ENCODE results near the gene MMP25.
"Not testable (repeated sequence)": the region's sequence is repeated elsewhere in the genome, so short reads cannot be mapped to it uniquely, and the experiment has no call there.

The MMP25 gene

DNA sequence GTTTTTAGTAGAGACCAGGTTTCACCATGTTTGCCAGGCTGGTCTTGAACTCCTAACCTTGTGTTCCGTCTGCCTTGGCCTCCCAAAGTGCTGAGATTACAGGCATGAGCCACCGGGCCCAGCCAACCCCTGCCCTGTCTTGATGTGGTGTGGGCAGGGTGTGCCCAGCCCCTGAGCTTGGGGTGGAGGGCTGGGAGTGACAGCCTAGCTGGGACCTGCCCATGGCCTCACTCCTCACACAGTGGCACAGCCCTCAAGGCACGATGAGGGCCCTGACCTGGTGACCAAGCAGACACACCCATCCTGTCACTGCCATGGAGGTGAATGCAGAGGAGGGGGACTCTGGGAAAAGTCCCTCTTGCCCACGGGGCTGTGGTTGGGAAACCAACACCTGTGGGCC lies 22.1 kb downstream of the MMP25 start:
- Mint-ChIP-seq H3K27ac (ENCODE audit: low read depth) (peak overlapping the region; percentile 98), H3K4me3 (peak overlapping the region; percentile 98), H3K9me3 (no peaks in the 10 kb centered on the region), H3K27me3 (no peaks in the 10 kb centered on the region), H3K4me1 (peaks cover 71% of the 10 kb centered on the region), H3K36me3 (ENCODE audit: insufficient read depth) (peaks cover 58% of the 10 kb centered on the region)
- no peak for DNase-seq (ENCODE audit: low spot score in 2 of 2)
- no peak for ATAC-seq (replicated peaks; ENCODE audit: extremely low read depth, poor library complexity, severe bottlenecking)

- Mint-ChIP-seq H3K36me3 (ENCODE audit: insufficient read depth) (peaks cover 60% of the 10 kb centered on the region), H3K27ac (ENCODE audit: low read depth) (peak overlapping the region; percentile 47), H3K4me1 (peaks cover 73% of the 10 kb centered on the region), H3K4me3 (peak overlapping the region; percentile 98)
- DNase-seq (ENCODE audit: low spot score in 2 of 2); ATAC-seq (replicated peaks; ENCODE audit: extremely low read depth, poor library complexity, severe bottlenecking); H3K27me3 Mint-ChIP-seq; H3K9me3 Mint-ChIP-seq: not testable (repeated sequence)
Observed at GRCh38 chr16:3069146-3069545, 22.8 kb downstream of the MMP25 start.

- peaks cover 64% of the 10 kb centered on the region for H3K36me3 Mint-ChIP-seq (ENCODE audit: insufficient read depth)
- peaks cover 76% of the 10 kb centered on the region for H3K4me1 Mint-ChIP-seq
- H3K9me3 Mint-ChIP-seq = no peaks in the 10 kb centered on the region
- no peak for DNase-seq (ENCODE audit: low spot score in 2 of 2)
- ATAC-seq (replicated peaks; ENCODE audit: extremely low read depth, poor library complexity, severe bottlenecking) = no peak
- peak overlapping the region; percentile 90 for H3K27ac Mint-ChIP-seq (ENCODE audit: low read depth)
- no peaks in the 10 kb centered on the region for H3K27me3 Mint-ChIP-seq
- no peak overlapping the region for H3K4me3 Mint-ChIP-seq
Observed at GRCh38 chr16:3070608-3071111, 24.3 kb downstream of the MMP25 start.

DNA sequence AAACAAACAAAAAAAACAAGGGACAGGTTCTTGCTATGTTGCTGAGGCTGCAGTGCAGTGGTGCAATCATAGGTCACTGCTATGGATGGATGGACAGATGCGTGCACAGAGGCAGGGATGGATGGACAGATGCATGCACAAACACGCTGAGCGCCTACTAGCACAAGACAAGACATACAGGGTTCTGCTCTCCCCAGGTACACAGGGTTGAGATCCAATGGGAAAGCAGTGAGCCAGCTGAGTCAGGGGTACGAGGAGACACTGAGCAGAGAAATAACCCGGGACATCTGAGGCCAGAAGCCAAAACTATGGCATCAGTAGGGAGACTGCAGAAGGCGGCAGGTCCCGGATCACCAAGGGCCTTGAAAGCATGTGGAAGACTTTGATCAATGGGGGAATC lies 25.3 kb downstream of the MMP25 start:
- Mint-ChIP-seq H3K36me3 (ENCODE audit: insufficient read depth) (peaks cover 58% of the 10 kb centered on the region), H3K27me3 (no peaks in the 10 kb centered on the region), H3K27ac (ENCODE audit: low read depth) (peak overlapping the region; percentile 90), H3K4me3 (peak overlapping the region; percentile 63), H3K9me3 (no peaks in the 10 kb centered on the region), H3K4me1 (peaks cover 84% of the 10 kb centered on the region)
- no peak for ATAC-seq (replicated peaks; ENCODE audit: extremely low read depth, poor library complexity, severe bottlenecking)
- no peak for DNase-seq (ENCODE audit: low spot score in 2 of 2)

GRCh38 chr16:3072148-3072547 lies 25.8 kb downstream of the MMP25 start:
- H3K4me1 Mint-ChIP-seq = peaks cover 85% of the 10 kb centered on the region
- not testable (repeated sequence) for ATAC-seq (replicated peaks; ENCODE audit: extremely low read depth, poor library complexity, severe bottlenecking); DNase-seq (ENCODE audit: low spot score in 2 of 2); H3K9me3 Mint-ChIP-seq; H3K27me3 Mint-ChIP-seq
- H3K36me3 Mint-ChIP-seq (ENCODE audit: insufficient read depth) = peaks cover 59% of the 10 kb centered on the region
- peak overlapping the region; percentile 90 for H3K27ac Mint-ChIP-seq (ENCODE audit: low read depth)
- peak overlapping the region; percentile 63 for H3K4me3 Mint-ChIP-seq

- peaks cover 53% of the 10 kb centered on the region for H3K36me3 Mint-ChIP-seq (ENCODE audit: insufficient read depth)
- DNase-seq (ENCODE audit: low spot score in 2 of 2); H3K27me3 Mint-ChIP-seq; H3K9me3 Mint-ChIP-seq; ATAC-seq (replicated peaks; ENCODE audit: extremely low read depth, poor library complexity, severe bottlenecking): not testable (repeated sequence)
- peaks cover 82% of the 10 kb centered on the region for H3K4me1 Mint-ChIP-seq
- peak overlapping the region; percentile 90 for H3K27ac Mint-ChIP-seq (ENCODE audit: low read depth)
- H3K4me3 Mint-ChIP-seq = peak overlapping the region; percentile 62
Observed at GRCh38 chr16:3072576-3073263, 26.4 kb downstream of the MMP25 start.

DNA sequence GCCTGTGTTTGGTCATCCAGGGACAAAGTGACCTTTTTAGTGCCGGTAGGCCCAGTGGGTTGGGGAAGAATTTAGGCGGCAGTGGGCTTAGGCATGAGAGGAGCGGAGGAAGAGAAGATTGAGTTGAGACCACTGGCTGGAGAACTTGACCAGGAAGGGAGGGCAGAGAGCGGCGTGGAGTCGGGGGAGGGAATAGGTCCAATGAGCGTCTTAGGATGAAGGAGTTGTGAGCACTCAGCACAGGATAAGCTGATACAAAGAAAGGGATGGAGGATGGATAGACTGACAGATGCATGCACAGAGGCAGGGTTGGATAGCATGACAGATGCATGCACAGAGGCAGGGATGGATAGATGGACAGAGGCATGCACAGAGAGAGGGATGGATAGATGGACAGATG lies 27.1 kb downstream of the MMP25 start:
- peaks cover 46% of the 10 kb centered on the region for H3K36me3 Mint-ChIP-seq (ENCODE audit: insufficient read depth)
- H3K9me3 Mint-ChIP-seq = no peaks in the 10 kb centered on the region
- H3K4me3 Mint-ChIP-seq = peak overlapping the region; percentile 62
- H3K27me3 Mint-ChIP-seq = no peaks in the 10 kb centered on the region
- H3K4me1 Mint-ChIP-seq = peaks cover 82% of the 10 kb centered on the region
- H3K27ac Mint-ChIP-seq (ENCODE audit: low read depth) = peak overlapping the region; percentile 79
- ATAC-seq (replicated peaks; ENCODE audit: extremely low read depth, poor library complexity, severe bottlenecking) (no peak), DNase-seq (ENCODE audit: low spot score in 2 of 2) (no peak)

- no peaks in the 10 kb centered on the region for H3K27me3 Mint-ChIP-seq
- H3K36me3 Mint-ChIP-seq (ENCODE audit: insufficient read depth) = peaks cover 33% of the 10 kb centered on the region
- H3K4me3 Mint-ChIP-seq = peak overlapping the region; percentile 62
- DNase-seq (ENCODE audit: low spot score in 2 of 2) = peak; percentile 66 to 85
- H3K27ac Mint-ChIP-seq (ENCODE audit: low read depth) = peak overlapping the region; percentile 79
- ATAC-seq (replicated peaks; ENCODE audit: extremely low read depth, poor library complexity, severe bottlenecking) = peak; percentile 96
- H3K9me3 Mint-ChIP-seq = no peaks in the 10 kb centered on the region
- peaks cover 81% of the 10 kb centered on the region for H3K4me1 Mint-ChIP-seq
Observed at GRCh38 chr16:3074860-3075522, 28.6 kb downstream of the MMP25 start.

GRCh38 chr16:3075523-3075915 lies 29.2 kb downstream of the MMP25 start:
- peaks cover 30% of the 10 kb centered on the region for H3K36me3 Mint-ChIP-seq (ENCODE audit: insufficient read depth)
- peak overlapping the region; percentile 62 for H3K4me3 Mint-ChIP-seq
- H3K4me1 Mint-ChIP-seq = peaks cover 79% of the 10 kb centered on the region
- peak; percentile 22 for ATAC-seq (replicated peaks; ENCODE audit: extremely low read depth, poor library complexity, severe bottlenecking)
- no peak for DNase-seq (ENCODE audit: low spot score in 2 of 2)
- H3K9me3 Mint-ChIP-seq = no peaks in the 10 kb centered on the region
- H3K27me3 Mint-ChIP-seq = no peaks in the 10 kb centered on the region
- H3K27ac Mint-ChIP-seq (ENCODE audit: low read depth) = peak overlapping the region; percentile 79

DNA sequence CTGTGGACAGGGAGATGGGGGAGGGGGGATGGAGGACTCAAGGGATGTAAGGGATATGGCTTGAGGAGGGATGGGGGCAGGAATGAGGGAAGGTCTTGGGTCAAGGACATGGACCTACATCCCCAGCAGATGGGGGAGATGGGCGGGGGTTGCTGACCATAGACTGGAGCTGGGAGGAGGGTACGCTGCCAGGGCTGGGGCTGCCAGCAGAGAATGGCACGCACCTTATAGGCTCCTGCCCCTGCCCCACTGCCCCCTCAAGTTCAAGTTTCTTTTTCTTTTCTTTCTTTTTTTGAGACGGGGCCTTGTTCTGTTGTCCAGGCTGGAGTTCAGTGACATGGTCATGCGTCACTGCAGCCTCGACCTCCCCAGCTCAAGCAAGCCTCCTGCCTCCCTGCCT lies 29.6 kb downstream of the MMP25 start:
- H3K9me3 Mint-ChIP-seq; ATAC-seq (replicated peaks; ENCODE audit: extremely low read depth, poor library complexity, severe bottlenecking); DNase-seq (ENCODE audit: low spot score in 2 of 2); H3K27me3 Mint-ChIP-seq: not testable (repeated sequence)
- peak overlapping the region; percentile 79 for H3K27ac Mint-ChIP-seq (ENCODE audit: low read depth)
- peaks cover 81% of the 10 kb centered on the region for H3K4me1 Mint-ChIP-seq
- H3K36me3 Mint-ChIP-seq (ENCODE audit: insufficient read depth) = peaks cover 30% of the 10 kb centered on the region
- H3K4me3 Mint-ChIP-seq = peak overlapping the region; percentile 62

- ATAC-seq (replicated peaks; ENCODE audit: extremely low read depth, poor library complexity, severe bottlenecking) (no peak), DNase-seq (ENCODE audit: low spot score in 2 of 2) (no peak)
- peaks cover 25% of the 10 kb centered on the region for H3K36me3 Mint-ChIP-seq (ENCODE audit: insufficient read depth)
- H3K27me3 Mint-ChIP-seq = no peaks in the 10 kb centered on the region
- H3K4me3 Mint-ChIP-seq = peak overlapping the region; percentile 62
- peak overlapping the region; percentile 79 for H3K27ac Mint-ChIP-seq (ENCODE audit: low read depth)
- no peaks in the 10 kb centered on the region for H3K9me3 Mint-ChIP-seq
- peaks cover 76% of the 10 kb centered on the region for H3K4me1 Mint-ChIP-seq
Observed at GRCh38 chr16:3076577-3076976, 30.2 kb downstream of the MMP25 start.

DNA sequence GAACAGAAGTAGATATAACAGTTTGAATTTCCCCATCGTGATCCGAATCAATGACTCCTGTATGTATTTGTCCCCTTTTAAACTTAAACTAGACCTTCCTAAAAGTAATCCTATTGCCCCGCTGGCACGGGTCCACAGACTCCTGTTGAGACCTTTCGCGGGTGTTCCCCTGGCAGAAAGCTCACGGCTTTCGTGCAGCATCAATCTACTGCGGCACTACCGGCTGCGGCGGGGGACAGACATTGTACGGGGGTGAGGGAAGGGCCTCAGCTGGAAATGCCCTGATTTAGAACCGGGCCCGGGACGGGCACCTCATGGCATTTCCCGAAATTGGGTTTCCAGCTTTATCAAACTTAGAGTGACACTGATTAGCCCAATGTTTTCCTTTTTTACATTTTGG lies 33.7 kb downstream of the MMP25 start:
- Mint-ChIP-seq H3K27ac (ENCODE audit: low read depth) (no peak overlapping the region), H3K9me3 (no peaks in the 10 kb centered on the region), H3K4me3 (no peak overlapping the region), H3K4me1 (peaks cover 53% of the 10 kb centered on the region), H3K36me3 (ENCODE audit: insufficient read depth) (peaks cover 8% of the 10 kb centered on the region), H3K27me3 (no peaks in the 10 kb centered on the region)
- DNase-seq (ENCODE audit: low spot score in 2 of 2) = no peak
- ATAC-seq (replicated peaks; ENCODE audit: extremely low read depth, poor library complexity, severe bottlenecking) = no peak

GRCh38 chr16:3081957-3082356 lies 35.6 kb downstream of the MMP25 start:
- H3K36me3 Mint-ChIP-seq (ENCODE audit: insufficient read depth); H3K27ac Mint-ChIP-seq (ENCODE audit: low read depth); H3K27me3 Mint-ChIP-seq; H3K9me3 Mint-ChIP-seq; H3K4me3 Mint-ChIP-seq; ATAC-seq (replicated peaks; ENCODE audit: extremely low read depth, poor library complexity, severe bottlenecking); DNase-seq (ENCODE audit: low spot score in 2 of 2): not testable (repeated sequence)
- peaks cover 42% of the 10 kb centered on the region for H3K4me1 Mint-ChIP-seq

Measured in central memory CD8-positive, alpha-beta T cell (primary cell).